HG03139 (cell line): ENCODE measurements around the gene TRIM60.
"Not testable (repeated sequence)": the region's sequence is repeated elsewhere in the genome, so short reads cannot be mapped to it uniquely, and the experiment has no call there.

Experiments
- ATAC-seq: cut with Tn5 transposase; IDR thresholded peaks from one replicate; pipeline ENCODE4 v1.9.1; 2021; ENCODE audit not compliant: unreplicated experiment

Gene TRIM60

DNA sequence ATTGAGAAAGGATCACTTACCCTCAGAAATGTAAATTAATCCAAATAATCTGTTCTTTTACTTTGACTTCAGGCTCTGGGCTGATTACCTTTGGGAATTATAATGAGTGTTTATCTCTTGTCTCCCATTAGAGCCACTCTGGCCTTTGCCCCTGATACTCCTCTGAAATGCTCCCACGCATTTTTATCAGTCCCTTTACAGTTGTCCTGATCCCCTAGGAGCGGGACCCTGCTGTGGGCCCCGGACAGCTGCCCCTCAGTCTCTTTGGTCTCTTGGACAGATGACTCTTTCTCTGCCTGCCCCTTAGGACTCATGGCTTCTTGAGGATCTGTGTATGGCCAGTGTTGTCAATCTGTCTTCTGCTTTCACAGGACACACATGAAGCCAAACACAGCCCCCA is 20.8 kb downstream of the TRIM60 start:
- ATAC-seq: no peak

DNA sequence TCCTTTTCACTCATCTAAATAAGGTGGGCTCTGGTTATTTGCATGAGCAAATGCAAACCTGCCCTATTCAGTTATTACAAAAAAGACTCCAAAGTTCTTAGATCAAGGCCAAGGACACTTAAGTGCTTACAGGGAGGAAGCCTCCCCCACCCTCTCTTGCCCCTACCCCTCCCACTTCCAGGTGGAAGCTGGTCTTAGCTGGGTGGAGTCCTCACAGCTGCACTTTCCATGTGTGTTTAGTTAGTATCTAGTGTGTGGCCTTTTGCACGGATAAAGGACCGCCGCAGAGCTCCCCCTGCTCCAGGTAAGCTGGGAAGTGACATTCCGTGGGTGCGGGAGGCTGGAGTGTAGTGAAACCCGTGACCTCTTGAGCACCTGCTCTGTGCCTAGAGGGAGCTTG is 21.8 kb downstream of the TRIM60 start, which contains the start of gene TRIM75:
Gene TRIM75, plus strand, starts transcription at position 222 of the 400 bp plus-strand sequence. CDS start 5,282 bp downstream, outside the sequence.
- no peak for ATAC-seq

DNA sequence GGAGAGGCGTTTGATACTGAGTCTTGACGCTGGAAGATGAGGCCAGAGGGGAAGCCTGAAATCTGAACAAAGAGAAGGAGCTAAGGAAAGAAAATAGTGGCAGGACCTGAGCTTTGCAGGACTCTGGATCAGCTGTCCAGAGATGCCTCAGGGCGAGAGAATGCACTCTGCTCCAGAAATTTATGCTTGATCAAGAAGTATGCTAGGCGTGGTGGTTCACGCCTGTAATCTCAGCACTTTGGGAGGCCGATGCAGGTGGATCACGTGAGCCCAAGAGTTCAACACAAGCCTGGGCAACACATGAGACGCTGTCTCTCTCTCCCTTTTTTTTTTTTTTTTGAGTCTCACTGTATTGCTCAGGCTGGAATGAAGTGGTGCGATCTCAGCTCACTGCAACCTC is 23.8 kb downstream of the TRIM60 start:
- ATAC-seq: no peak

DNA sequence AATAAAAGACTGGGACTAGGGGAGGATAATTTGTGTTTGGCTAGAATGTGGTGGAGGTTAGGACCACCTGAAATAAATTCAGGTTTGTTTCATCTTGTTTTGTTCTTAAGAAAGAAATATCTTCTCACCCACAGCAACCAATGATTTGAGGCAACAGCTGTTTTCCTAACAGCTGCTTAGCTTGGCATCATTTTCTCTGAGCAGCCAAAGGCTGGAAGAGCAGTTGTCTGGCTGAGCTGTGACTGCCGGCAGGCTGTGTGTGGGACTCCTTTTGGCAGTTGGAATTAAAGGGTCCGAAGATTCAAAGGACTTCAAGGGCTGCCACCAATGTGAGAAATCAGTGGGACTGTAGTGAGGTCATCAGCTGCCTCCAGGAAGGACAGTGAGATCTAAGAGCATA is 26.9 kb downstream of the TRIM60 start:
- no peak for ATAC-seq

DNA sequence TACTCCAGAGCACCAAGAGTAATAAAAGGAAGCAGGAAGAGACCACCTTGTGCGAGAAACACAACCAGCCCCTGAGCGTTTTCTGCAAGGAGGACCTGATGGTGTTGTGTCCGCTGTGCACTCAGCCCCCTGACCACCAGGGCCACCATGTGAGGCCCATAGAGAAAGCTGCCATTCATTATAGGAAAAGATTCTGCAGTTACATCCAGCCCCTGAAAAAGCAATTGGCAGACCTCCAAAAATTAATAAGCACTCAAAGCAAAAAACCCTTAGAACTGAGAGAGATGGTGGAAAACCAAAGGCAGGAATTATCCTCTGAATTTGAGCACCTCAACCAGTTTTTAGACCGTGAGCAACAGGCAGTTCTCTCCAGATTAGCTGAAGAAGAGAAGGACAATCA is 27.6 kb downstream of the TRIM60 start:
- no peak for ATAC-seq

DNA sequence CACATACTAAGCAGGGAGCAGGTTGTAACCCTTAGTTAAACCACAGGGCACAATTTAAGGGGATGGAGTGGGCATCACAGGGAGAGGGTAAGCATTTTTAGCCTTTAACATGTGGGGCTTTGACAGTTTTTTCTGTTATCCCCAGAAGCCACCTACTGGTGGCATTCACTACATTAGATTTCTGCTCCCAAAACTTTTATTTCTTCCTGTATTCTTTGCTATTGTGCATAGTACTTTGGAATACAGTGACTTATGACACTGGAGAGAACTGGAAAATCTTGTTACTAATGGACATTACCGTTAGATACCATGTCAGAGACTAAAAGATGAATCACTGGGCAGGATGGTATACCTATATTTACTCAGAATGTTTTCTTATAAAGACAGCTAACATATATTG is 29.1 kb downstream of the TRIM60 start:
- ATAC-seq: no peak

DNA sequence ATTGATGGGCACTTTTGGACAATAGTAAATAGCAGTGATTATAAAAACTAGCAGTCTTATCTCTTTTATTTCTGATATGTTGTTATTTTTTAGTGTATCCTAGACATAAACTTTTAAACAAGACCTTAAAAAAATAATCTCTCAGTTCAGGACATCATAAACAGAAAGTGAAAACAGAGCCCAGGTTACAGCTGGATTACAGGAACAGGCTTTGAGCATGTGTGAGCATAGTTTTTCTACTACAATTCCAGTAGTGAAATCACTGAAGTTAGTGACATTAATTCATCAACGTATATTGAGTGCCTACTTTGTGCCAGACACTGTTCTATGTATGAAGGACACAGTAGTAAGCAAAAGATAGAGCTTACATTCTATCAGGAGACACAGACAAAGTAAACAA is 38.8 kb downstream of the TRIM60 start:
- ATAC-seq: no peak

DNA sequence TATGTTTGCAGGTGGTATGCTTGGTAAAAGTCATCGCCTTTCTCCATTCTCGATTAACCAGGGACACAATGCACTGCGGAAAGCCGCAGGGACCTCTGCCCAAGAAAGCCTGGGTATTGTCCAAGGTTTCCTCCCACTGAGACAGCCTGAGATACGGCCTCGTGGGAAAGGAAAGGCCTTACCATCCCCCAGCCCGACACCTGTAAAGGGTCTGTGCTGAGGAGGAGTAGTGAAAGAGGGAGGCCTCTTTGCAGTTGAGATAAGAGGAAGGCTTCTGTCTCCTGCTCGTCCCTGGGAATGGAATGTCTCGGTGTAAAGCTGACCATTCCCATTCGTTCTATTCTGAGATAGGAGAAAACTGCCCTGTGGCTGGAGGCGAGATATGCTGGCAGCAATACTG is 41.5 kb downstream of the TRIM60 start:
- not testable (repeated sequence) for ATAC-seq

DNA sequence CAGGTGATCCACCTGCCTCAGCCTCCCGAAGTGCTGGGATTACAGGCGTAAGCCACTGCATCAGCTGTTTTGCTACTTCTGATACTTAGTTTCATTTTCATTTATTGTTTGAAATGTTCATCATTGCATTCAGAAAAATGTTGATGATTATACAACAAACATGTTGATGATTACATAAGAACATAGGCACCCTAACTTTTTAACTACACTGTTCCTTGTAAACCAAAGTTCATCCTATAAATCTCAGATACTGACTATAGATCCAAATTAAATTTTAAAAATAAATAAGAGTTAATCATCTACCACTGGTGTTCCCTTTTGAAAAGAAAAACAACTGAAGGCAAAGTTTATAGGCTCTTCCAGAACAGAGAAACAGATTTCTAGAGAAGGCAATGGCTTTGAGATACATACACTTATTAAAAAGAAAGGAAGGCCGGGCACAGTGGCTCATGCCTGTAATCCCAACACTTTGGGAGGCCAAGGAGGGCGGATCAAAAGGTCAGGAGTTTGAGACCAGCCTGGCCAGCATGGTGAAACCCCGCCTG is 45.3 kb downstream of the TRIM60 start:
- ATAC-seq: no peak

DNA sequence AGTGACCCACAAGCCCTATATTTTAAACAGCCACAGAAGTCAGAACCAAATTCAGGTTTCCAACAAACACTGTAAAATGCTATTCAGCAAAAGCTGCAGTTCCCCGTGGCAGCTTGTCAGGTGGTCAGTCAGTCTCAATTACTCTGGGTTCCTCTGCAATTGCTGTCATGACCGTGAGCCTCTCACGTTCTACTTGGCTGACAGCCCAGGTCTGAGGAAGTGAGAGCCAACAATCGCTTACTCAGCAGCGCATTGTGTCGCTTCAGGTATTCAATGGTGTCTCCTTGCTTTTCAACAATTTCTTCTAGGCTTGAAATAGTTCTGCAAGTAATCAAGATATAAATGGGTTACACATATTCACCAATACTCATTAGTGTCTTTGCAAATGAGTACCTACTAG is 47.7 kb downstream of the TRIM60 start:
- no peak for ATAC-seq

DNA sequence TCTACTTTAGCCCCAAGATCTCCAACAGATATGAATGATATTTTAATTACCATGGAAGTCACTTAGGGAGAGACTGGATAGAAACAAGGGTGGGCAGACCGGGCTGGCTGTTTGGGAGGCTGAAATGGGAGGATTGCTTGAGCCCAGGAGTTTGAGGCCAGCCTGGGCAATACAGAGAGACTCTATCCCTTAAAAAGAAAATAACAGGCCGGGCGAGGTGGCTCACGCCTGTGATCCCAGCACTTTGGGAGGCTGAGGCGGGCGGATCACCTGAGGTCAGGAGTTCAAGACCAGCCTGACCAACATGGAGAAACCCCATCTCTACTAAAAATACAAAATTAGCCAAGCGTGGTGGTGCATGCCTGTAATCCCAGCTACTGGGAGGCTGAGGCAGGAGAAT is 53.0 kb downstream of the TRIM60 start:
- not testable (repeated sequence) for ATAC-seq

DNA sequence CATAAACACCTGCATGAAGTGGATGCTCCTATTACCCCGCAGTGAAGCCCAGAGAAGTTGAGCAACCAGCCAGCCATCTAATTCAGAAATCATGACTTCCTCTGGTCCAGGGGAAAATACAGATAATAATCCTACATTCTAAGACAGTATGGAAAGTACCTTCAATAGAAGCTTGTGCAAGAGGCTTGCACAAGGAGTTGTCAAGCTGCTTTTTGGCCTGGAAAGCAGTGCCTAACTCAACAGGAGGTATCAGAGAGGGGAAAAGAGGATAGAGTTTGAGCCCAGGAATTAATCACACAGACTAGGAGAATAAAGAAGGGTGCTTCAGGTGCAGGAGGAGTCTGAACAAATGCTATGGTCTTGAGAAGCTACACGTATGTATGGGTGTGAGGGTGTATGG is 54.1 kb downstream of the TRIM60 start:
- no peak for ATAC-seq

DNA sequence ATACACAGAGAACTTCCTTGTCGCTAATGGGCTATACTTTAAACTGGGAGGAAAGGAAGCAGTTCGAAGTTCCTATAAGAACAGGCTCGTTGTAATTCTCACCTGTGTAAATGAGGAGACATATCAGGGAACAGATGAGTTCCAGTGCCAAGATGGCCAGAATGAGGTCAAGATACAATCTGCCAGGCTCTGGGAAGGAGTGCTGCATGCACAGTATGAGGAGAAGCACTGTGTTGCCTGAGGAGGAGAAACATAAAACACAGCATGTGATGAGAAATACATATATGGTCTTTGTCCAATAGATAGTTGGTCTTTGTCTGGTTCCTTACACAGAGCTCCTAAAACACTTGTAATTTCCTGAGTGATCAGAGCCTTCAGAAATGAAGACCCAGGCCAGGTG is 56.6 kb downstream of the TRIM60 start:
- no peak for ATAC-seq
